Gastrocnemius medialis (tissue), 4 donors: ENCODE data around the gene AHI1. TPM values are rescaled to one million over a fixed set of nuclear protein-coding genes. Genes with fewer than 3 reads are reported as not detected.

Source experiments
- ATAC-seq, 2 donors: fragments of 150-250 bp; one replicate each; pipeline ENCODE4 v1.9.1; 2016
- DNase-seq, 2 donors: peaks; one replicate each; pipeline ENCODE4 v3.0.0-alpha.2; 2019
- H3K27ac ChIP-seq, 4 donors: fragments of 200-600 bp; sonication (generic); 1 replicate in 1 of 4; 2 replicates in 3 of 4; pipeline ENCODE4 v1.5.1; 2016 to 2018; ENCODE audit warnings: mild to moderate bottlenecking in 2 of 4, moderate library complexity in 1 of 4
- H3K27me3 ChIP-seq, 3 donors: fragments of 200-600 bp; sonication (generic) in 2 of 3; 1 replicate in 1 of 3; 2 replicates in 2 of 3; pipeline versions ENCODE4 v1.5.1 to v1.6.0; 2016 to 2019; ENCODE audit warnings: mild to moderate bottlenecking in 1 of 3, moderate library complexity in 1 of 3
- H3K36me3 ChIP-seq, 2 donors: fragments of 200-600 bp; sonication (generic) in 1 of 2; one replicate each; pipeline ENCODE4 v1.5.1; 2017 to 2018
- H3K4me1 ChIP-seq, 2 donors: fragments of 200-600 bp; sonication (generic) in 1 of 2; one replicate each; pipeline ENCODE4 v1.5.1; 2016 to 2017; ENCODE audit warnings: mild to moderate bottlenecking in 2 of 2
- H3K4me3 ChIP-seq, 4 donors: fragments of 200-600 bp; sonication (generic) in 3 of 4; 1 replicate in 1 of 4; 2 replicates in 3 of 4; pipeline ENCODE4 v1.5.1; 2016 to 2019; ENCODE audit warnings: mild to moderate bottlenecking in 2 of 4
- H3K9me3 ChIP-seq, 3 donors: fragments of 200-600 bp; sonication (generic) in 2 of 3; 1 replicate in 1 of 3; 2 replicates in 2 of 3; pipeline ENCODE4 v1.5.1; 2016 to 2019
- CTCF ChIP-seq, 5 experiments: fragments of 450-650 bp in 3 of 5; fragments of 200-600 bp in 2 of 5; sonication (generic) in 2 of 5; IDR thresholded peaks in 4 of 5; conservative IDR thresholded peaks in 1 of 5; 1 replicate in 4 of 5; 2 replicates in 1 of 5; pipeline ENCODE4 v1.5.1; 2016 to 2019; ENCODE audit warnings: antibody characterized with exemption in 5 of 5, mild to moderate bottlenecking in 3 of 5, moderate library complexity in 3 of 5
- POLR2A ChIP-seq, 2 donors: fragments of 450-650 bp; IDR thresholded peaks; one replicate each; pipeline ENCODE4 v1.6.1; 2017; ENCODE audit warnings: antibody characterized with exemption in 2 of 2, mild to moderate bottlenecking in 2 of 2, moderate library complexity in 2 of 2
- in situ Hi-C, 4 donors: fragments of 200-750 bp; cut with MboI; loops; one replicate each; pipeline versions ENCODE4 v1.15.0 to v1.8.0; 2017; ENCODE audit warnings: low sequenced_read_pairs in 4 of 4
- intact Hi-C: fragments of 100-400 bp; cut with DNase I; formaldehyde crosslinking; loops from one replicate; pipeline ENCODE4 v1.15.1; 2023; ENCODE audit warnings: low total_unique reads
- total RNA-seq, 4 donors: library from RNA; depleted of rRNA; stranded (reverse); fragments of >200 nt; gene quantifications; one replicate each; pipeline versions ENCODE4 v1.1.0 to v1.2.3, GENCODE V29; 2016

AHI1 gene
- total RNA-seq, 4 donors from 2014 or later: 3.5 to 16.8 (median 8.2) TPM

GRCh38 chr6:135258970-135259369, 238.6 kb downstream of the AHI1 start:
- intact Hi-C loops: no loop called here
- no peaks in the 10 kb centered on the region for H3K27me3 ChIP-seq

GRCh38 chr6:135257631-135258405, 239.7 kb downstream of the AHI1 start:
- TF ChIP-seq POLR2A (IDR thresholded peaks at IDR 0.05) (no peak), CTCF (IDR thresholded peaks at IDR 0.05 in 4 of 5, conservative IDR thresholded peaks at IDR 0.05 in 1 of 5) (no peak)
- no peaks in the 10 kb centered on the region for H3K27me3 ChIP-seq
- ATAC-seq: no peak

More at GRCh38 chr6:135258970-135259369, 238.6 kb downstream of the AHI1 start:
- in situ Hi-C loops: no loop called here
- Histone ChIP-seq H3K27ac (no peak overlapping the region), H3K4me1 (no peaks in the 10 kb centered on the region), H3K36me3 (no peaks in the 10 kb centered on the region), H3K9me3 (no peaks in the 10 kb centered on the region), H3K4me3 (no peak overlapping the region)
- TF ChIP-seq CTCF (IDR thresholded peaks at IDR 0.05 in 4 of 5, conservative IDR thresholded peaks at IDR 0.05 in 1 of 5) (no peak), POLR2A (IDR thresholded peaks at IDR 0.05) (no peak)
- DNase-seq (no peak), ATAC-seq (no peak)

GRCh38 chr6:135256866-135257265, 240.7 kb downstream of the AHI1 start:
- in situ Hi-C loops (no loop called here), intact Hi-C loops (no loop called here)
- Histone ChIP-seq H3K9me3 (no peaks in the 10 kb centered on the region), H3K27me3 (no peaks in the 10 kb centered on the region), H3K36me3 (no peaks in the 10 kb centered on the region), H3K4me1 (no peaks in the 10 kb centered on the region), H3K27ac (no peak overlapping the region), H3K4me3 (no peak overlapping the region)
- no peak for TF ChIP-seq POLR2A (IDR thresholded peaks at IDR 0.05)
- no peak for TF ChIP-seq CTCF (IDR thresholded peaks at IDR 0.05 in 4 of 5, conservative IDR thresholded peaks at IDR 0.05 in 1 of 5)
- DNase-seq: no peak
- ATAC-seq: no peak

More at GRCh38 chr6:135257631-135258405, 239.7 kb downstream of the AHI1 start:
- intact Hi-C loops: no loop called here
- H3K4me1 ChIP-seq: no peaks in the 10 kb centered on the region
- H3K4me3 ChIP-seq: no peak overlapping the region
- H3K27ac ChIP-seq: no peak overlapping the region
- in situ Hi-C loops: no loop called here
- DNase-seq: no peak
- H3K36me3 ChIP-seq: no peaks in the 10 kb centered on the region
- no peaks in the 10 kb centered on the region for H3K9me3 ChIP-seq

GRCh38 chr6:135254471-135254870, 243.1 kb downstream of the AHI1 start:
- Histone ChIP-seq H3K9me3 (no peaks in the 10 kb centered on the region), H3K4me3 (no peak overlapping the region), H3K36me3 (no peaks in the 10 kb centered on the region), H3K4me1 (no peaks in the 10 kb centered on the region), H3K27me3 (no peaks in the 10 kb centered on the region), H3K27ac (no peak overlapping the region)
- DNase-seq: no peak
- no peak for ATAC-seq
- intact Hi-C loops: no loop called here
- in situ Hi-C loops: no loop called here
- TF ChIP-seq CTCF (IDR thresholded peaks at IDR 0.05 in 4 of 5, conservative IDR thresholded peaks at IDR 0.05 in 1 of 5) (no peak), POLR2A (IDR thresholded peaks at IDR 0.05) (no peak)
